Glutamatergic neuron (in vitro differentiated cells): ENCODE results near the gene AP5B1. TPM values are rescaled to one million over a fixed set of nuclear protein-coding genes. Genes with fewer than 3 reads are reported as not detected.
"Not testable (repeated sequence)": the region's sequence is repeated elsewhere in the genome, so short reads cannot be mapped to it uniquely, and the experiment has no call there.

ENCODE experiments used
- DNase-seq: peaks from one replicate; pipeline ENCODE4 v3.0.0; 2022
- H3K27ac Mint-ChIP-seq: one replicate; pipeline ENCODE4 v1.8.0; 2020; ENCODE audit warnings: mild to moderate bottlenecking, mixed read lengths, inconsistent platforms; ENCODE audit not compliant: unreplicated experiment
- H3K27me3 Mint-ChIP-seq: one replicate; pipeline ENCODE4 v1.8.0; 2020; ENCODE audit warnings: mild to moderate bottlenecking, moderate library complexity, mixed read lengths, inconsistent platforms; ENCODE audit not compliant: unreplicated experiment
- H3K36me3 Mint-ChIP-seq: one replicate; pipeline ENCODE4 v1.8.0; 2020; ENCODE audit warnings: mild to moderate bottlenecking, mixed read lengths, inconsistent platforms; ENCODE audit not compliant: unreplicated experiment
- H3K4me1 Mint-ChIP-seq: one replicate; pipeline ENCODE4 v1.8.0; 2020; ENCODE audit warnings: mild to moderate bottlenecking, low read depth, mixed read lengths, inconsistent platforms; ENCODE audit not compliant: unreplicated experiment
- H3K4me3 Mint-ChIP-seq: one replicate; pipeline ENCODE4 v1.8.0; 2020; ENCODE audit warnings: mild to moderate bottlenecking, mixed read lengths, inconsistent platforms; ENCODE audit not compliant: unreplicated experiment
- H3K9me3 Mint-ChIP-seq: one replicate; pipeline ENCODE4 v1.8.0; 2020; ENCODE audit warnings: mild to moderate bottlenecking, moderate library complexity, mixed read lengths, inconsistent platforms; ENCODE audit not compliant: unreplicated experiment
- total RNA-seq: library from RNA; stranded (reverse); fragmentation: NEBNext Ultra II Directional; extraction: Animal tissue kit (Norgen Biotek cat#: 25700); gene quantifications from one replicate; pipeline ENCODE4 v1.2.1, GENCODE V29; 2021; ENCODE audit not compliant: unreplicated experiment
- TF ChIP-seq, protein P1 (sequence below): fragments of 200-600 bp; sonication (generic); IDR thresholded peaks from one replicate; pipeline ENCODE4 v1.5.0; 2021; ENCODE audit not compliant: partially characterized antibody, unreplicated experiment

The AP5B1 gene
- total RNA-seq, 1 donor from 2014 or later: 13.2 TPM

DNA sequence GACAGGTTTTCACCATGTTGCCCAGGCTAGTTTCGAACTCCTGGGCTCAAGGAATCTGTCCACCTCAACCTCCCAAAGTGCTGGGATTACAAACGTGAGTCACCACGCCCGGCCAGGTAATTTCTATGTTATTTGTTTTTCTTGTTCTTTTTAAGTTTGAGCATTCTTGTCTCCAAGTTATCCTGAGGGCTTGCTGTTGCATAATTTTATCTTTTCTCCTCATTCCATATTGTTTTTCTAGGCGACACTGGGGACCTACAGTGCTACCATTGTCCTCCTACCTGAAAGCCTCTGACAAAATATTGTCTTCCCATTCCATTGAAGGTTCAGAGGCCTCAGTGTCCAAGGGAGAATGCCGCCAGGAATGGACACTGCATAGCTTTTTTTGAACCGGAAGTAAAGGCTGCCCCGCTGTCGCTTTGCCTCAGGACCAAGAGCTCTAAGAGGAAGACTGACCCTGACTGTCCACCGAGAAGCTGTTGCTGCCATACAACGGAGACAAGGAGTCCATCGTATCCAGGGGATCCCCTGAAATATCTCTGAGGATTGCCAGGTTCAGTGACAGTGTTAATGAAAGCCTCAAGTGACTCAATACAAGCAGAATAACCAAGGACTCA lies 9.7 kb downstream of the AP5B1 start:
- TF ChIP-seq, protein P1, sequence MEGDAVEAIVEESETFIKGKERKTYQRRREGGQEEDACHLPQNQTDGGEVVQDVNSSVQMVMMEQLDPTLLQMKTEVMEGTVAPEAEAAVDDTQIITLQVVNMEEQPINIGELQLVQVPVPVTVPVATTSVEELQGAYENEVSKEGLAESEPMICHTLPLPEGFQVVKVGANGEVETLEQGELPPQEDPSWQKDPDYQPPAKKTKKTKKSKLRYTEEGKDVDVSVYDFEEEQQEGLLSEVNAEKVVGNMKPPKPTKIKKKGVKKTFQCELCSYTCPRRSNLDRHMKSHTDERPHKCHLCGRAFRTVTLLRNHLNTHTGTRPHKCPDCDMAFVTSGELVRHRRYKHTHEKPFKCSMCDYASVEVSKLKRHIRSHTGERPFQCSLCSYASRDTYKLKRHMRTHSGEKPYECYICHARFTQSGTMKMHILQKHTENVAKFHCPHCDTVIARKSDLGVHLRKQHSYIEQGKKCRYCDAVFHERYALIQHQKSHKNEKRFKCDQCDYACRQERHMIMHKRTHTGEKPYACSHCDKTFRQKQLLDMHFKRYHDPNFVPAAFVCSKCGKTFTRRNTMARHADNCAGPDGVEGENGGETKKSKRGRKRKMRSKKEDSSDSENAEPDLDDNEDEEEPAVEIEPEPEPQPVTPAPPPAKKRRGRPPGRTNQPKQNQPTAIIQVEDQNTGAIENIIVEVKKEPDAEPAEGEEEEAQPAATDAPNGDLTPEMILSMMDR: no peak
- H3K27me3 Mint-ChIP-seq: peaks cover 3% of the 10 kb centered on the region
- H3K9me3 Mint-ChIP-seq: peaks cover 2% of the 10 kb centered on the region
- H3K27ac Mint-ChIP-seq: no peak overlapping the region
- DNase-seq: no peak
- H3K4me1 Mint-ChIP-seq: no peaks in the 10 kb centered on the region
- no peak overlapping the region for H3K4me3 Mint-ChIP-seq
- peaks cover 4% of the 10 kb centered on the region for H3K36me3 Mint-ChIP-seq

DNA sequence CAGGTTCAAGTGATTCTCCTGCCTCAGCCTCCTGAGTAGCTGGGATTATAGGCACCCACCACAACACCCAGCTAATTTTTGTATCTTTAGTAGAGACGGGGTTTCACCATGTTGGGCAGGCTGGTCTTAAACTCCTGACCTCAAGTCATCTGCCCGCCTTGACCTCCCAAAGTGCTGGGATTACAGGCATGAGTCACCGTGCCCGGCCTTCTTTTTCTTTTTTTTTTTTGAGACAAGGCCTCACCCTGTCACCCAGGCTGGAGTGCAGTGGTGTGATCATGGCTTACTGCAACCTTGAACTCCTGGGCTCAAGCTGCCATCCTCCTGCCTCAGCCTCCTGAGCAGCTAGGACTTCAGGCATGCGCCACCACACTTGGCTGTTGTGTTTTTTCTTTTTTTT lies 13.0 kb downstream of the AP5B1 start:
- DNase-seq, H3K27me3 Mint-ChIP-seq, H3K36me3 Mint-ChIP-seq, H3K9me3 Mint-ChIP-seq, H3K4me1 Mint-ChIP-seq, H3K4me3 Mint-ChIP-seq, H3K27ac Mint-ChIP-seq: not testable (repeated sequence)

DNA sequence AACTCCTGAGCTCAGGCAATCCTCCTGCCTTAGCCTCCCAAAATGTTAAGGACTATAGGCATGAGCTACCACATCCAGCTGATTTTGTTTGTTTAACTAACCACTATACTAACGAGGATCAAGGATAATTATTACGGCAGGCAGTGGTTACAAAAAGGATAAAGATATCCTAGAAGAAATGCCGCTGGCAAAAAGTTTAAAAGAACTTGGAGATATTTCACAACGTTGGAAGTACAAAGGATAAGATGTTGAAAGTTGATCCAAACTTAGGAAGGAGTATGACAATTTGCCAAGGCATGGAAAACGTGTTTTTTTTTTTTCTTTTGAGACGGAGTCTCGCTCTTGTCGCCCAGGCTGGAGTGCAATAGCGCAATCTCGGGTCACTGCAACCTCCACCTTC lies 13.4 kb downstream of the AP5B1 start:
- TF ChIP-seq, protein P1: no peak
- no peak overlapping the region for H3K4me3 Mint-ChIP-seq
- no peaks in the 10 kb centered on the region for H3K27me3 Mint-ChIP-seq
- H3K36me3 Mint-ChIP-seq: no peaks in the 10 kb centered on the region
- DNase-seq: no peak
- H3K27ac Mint-ChIP-seq: no peak overlapping the region
- H3K9me3 Mint-ChIP-seq: peaks cover 4% of the 10 kb centered on the region
- H3K4me1 Mint-ChIP-seq: no peaks in the 10 kb centered on the region

DNA sequence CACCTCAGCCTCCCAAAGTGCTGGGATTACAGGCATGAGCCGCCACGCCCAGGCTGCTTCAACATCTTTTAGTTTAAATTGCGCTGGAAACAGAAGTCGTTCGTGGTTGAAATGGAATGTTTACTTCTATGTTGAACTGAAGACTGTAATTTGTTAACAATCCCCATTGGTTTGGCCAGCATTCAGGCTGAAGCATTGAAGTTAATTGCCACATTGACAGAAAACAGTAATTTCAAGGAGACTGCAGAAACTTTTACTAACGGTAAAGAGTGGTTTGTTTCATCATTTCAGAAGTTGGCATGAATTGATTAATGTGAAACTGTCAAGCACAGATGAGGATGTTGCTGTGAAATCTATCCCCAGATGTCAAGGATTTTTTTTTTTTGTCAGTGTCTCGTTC lies 14.2 kb downstream of the AP5B1 start:
- Mint-ChIP-seq H3K4me3 (no peak overlapping the region), H3K9me3 (peaks cover 4% of the 10 kb centered on the region), H3K27ac (no peak overlapping the region), H3K4me1 (no peaks in the 10 kb centered on the region), H3K36me3 (no peaks in the 10 kb centered on the region), H3K27me3 (no peaks in the 10 kb centered on the region)
- no peak for DNase-seq
- TF ChIP-seq, protein P1: no peak

DNA sequence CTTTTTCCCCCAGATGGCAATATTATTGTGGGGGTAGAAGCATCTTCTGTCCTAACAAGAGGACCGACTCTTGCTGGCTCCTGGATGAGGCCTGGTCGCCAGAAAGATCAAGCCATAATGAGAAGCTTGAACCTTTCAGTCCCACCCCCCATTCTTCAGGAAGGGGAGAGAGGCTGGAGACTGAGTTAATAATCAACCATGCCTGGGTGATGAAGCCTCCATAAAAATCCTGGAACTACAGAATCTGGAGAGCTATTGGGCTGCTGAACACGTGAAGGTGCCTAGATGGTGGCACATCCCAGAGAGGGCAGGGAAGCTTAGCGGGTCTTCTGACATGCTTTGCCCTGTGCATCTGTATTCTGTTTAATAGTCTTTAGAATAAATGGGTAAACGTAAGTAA lies 16.3 kb downstream of the AP5B1 start:
- no peaks in the 10 kb centered on the region for H3K36me3 Mint-ChIP-seq
- DNase-seq: no peak
- TF ChIP-seq, protein P1: no peak
- no peak overlapping the region for H3K4me3 Mint-ChIP-seq
- H3K27me3 Mint-ChIP-seq: no peaks in the 10 kb centered on the region
- H3K4me1 Mint-ChIP-seq: no peaks in the 10 kb centered on the region
- H3K9me3 Mint-ChIP-seq: peaks cover 6% of the 10 kb centered on the region
- no peak overlapping the region for H3K27ac Mint-ChIP-seq

DNA sequence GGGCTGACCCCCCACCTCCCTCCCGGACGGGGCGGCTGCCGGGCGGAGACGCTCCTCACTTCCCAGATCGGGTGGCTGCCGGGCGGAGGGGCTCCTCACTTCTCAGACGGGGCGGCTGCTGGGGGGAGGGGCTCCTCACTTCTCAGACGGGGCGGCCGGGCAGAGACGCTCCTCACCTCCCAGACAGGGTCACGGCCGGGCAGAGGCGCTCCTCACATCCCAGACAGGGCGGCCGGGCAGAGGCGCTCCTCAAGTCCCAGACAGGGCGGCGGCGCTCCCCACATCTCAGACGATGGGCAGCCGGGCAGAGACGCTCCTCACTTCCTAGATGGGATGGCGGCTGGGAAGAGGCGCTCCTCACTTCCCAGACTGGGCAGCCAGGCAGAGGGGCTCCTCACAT lies 18.0 kb downstream of the AP5B1 start:
- peaks cover 10% of the 10 kb centered on the region for H3K9me3 Mint-ChIP-seq
- not testable (repeated sequence) for H3K4me1 Mint-ChIP-seq, H3K36me3 Mint-ChIP-seq, H3K27ac Mint-ChIP-seq, H3K27me3 Mint-ChIP-seq, H3K4me3 Mint-ChIP-seq, DNase-seq

DNA sequence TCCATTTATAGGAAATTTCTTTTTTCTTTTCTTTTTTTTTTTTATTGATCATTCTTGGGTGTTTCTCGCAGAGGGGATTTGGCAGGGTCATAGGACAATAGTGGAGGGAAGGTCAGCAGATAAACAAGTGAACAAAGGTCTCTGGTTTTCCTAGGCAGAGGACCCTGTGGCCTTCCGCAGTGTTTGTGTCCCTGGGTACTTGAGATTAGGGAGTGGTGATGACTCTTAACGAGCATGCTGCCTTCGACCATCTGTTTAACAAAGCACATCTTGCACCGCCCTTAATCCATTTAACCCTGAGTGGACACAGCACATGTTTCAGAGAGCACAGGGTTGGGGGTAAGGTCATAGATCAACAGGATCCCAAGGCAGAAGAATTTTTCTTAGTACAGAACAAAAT lies 18.6 kb downstream of the AP5B1 start:
- not testable (repeated sequence) for H3K27me3 Mint-ChIP-seq, DNase-seq, H3K4me1 Mint-ChIP-seq, H3K4me3 Mint-ChIP-seq, H3K36me3 Mint-ChIP-seq
- H3K27ac Mint-ChIP-seq: peak overlapping the region; percentile 68
- H3K9me3 Mint-ChIP-seq: peaks cover 10% of the 10 kb centered on the region
